ENCODE data around the gene CASK. TPM values are rescaled to one million over a fixed set of nuclear protein-coding genes. Genes with fewer than 3 reads are reported as not detected.
A peak's percentile ranks its signal among the peaks of the same experiment; 100 is the strongest.

CASK gene
- total RNA-seq, 2 donors from 2014 or later = 19.7 to 20.4 TPM

DNA sequence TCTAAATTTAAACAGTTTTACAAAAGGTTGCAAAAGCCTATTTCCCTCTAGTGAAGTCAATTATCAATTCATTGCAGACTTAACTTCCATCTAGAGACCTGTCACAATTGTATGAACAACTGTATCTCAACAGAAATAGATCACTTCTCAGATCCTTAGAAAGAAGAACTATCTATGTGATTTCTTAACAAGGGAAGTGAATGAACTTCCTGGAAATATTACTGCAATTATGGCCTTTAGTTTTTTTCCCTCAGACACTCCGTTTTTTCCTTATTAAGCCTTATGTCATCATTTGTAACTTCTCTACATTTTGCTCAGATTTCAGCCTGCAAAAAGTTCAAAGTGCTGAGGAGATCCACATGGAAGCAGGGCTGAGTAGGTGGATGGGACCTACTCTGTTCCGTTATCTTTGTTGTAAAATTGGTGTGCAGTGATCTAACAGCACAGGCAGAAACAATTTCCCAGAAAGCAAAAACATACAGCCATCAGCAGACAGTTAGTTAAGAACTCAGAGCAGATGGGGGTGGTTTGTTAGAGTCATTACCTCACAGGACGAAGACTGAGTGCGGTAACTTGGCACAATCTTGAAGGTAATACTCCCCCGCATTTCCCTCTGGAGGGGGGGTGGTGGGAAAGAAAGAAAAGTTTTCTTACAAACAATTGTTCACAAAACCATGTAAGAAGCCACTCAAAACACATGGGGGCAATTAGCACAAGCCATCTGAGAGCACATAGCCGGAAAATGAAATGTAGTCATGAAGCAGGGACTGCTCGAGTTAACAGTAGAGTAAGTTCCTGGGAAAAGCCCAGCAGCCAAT is 363.9 kb downstream of the CASK start:
- Histone ChIP-seq H3K36me3 (no peaks in the 10 kb centered on the region), H3K9me3 (no peaks in the 10 kb centered on the region), H3K4me1 (replicated peaks) (no peaks in the 10 kb centered on the region), H3K27ac (peak overlapping the region in 1 of 2 donors; percentile 13), H3K27me3 (replicated peaks; ENCODE audit: insufficient read depth) (no peaks in the 10 kb centered on the region), H3K4me3 (no peak overlapping the region)
- WGBS = 34% methylated on average over 7 of the region's 7 CpGs
- DNase-seq (ENCODE audit: low spot score) = no peak
- TF ChIP-seq, protein P1, sequence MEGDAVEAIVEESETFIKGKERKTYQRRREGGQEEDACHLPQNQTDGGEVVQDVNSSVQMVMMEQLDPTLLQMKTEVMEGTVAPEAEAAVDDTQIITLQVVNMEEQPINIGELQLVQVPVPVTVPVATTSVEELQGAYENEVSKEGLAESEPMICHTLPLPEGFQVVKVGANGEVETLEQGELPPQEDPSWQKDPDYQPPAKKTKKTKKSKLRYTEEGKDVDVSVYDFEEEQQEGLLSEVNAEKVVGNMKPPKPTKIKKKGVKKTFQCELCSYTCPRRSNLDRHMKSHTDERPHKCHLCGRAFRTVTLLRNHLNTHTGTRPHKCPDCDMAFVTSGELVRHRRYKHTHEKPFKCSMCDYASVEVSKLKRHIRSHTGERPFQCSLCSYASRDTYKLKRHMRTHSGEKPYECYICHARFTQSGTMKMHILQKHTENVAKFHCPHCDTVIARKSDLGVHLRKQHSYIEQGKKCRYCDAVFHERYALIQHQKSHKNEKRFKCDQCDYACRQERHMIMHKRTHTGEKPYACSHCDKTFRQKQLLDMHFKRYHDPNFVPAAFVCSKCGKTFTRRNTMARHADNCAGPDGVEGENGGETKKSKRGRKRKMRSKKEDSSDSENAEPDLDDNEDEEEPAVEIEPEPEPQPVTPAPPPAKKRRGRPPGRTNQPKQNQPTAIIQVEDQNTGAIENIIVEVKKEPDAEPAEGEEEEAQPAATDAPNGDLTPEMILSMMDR (IDR thresholded peaks at IDR 0.05) = no peak
- TF ChIP-seq POLR2A (IDR thresholded peaks at IDR 0.05) (no peak), POLR2AphosphoS5 (IDR thresholded peaks at IDR 0.05) (no peak)
- intact Hi-C loops (cut with DNase I) = no loop called here

DNA sequence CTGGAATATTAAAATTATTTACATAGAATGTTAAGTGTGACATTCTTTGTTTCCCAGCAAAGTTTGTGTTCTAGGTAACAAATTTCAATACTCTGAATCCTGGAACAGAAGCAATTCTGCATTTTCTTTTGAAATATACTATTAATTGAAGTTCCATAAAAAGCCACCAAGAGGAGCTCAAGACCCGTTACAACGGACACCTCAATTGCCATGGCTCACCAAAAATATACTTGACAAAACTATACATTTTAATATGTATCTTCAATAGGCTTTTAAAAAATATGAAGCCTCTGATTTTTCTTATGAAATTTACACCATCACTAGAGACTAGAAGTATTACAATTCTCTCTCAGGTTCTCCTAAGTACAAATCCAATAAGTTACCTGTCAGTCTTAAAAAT is 364.8 kb downstream of the CASK start:
- DNase-seq (ENCODE audit: low spot score) = no peak
- Histone ChIP-seq H3K27ac (no peak overlapping the region), H3K27me3 (replicated peaks; ENCODE audit: insufficient read depth) (no peaks in the 10 kb centered on the region), H3K4me1 (replicated peaks) (no peaks in the 10 kb centered on the region), H3K4me3 (no peak overlapping the region), H3K9me3 (no peaks in the 10 kb centered on the region), H3K36me3 (no peaks in the 10 kb centered on the region)
- intact Hi-C loops (cut with DNase I) = no loop called here
- WGBS = 17% methylated on average over 2 of the region's 2 CpGs
- TF ChIP-seq, protein P1 (IDR thresholded peaks at IDR 0.05) = peak in 1 of 4 experiments; percentile 43
- TF ChIP-seq POLR2AphosphoS5 (IDR thresholded peaks at IDR 0.05) (no peak), POLR2A (IDR thresholded peaks at IDR 0.05) (no peak)

GRCh38 chrX:41556958-41557357 is 366.4 kb downstream of the CASK start:
- Histone ChIP-seq H3K36me3 (no peaks in the 10 kb centered on the region), H3K9me3 (no peaks in the 10 kb centered on the region), H3K4me1 (replicated peaks) (no peaks in the 10 kb centered on the region), H3K27ac (no peak overlapping the region), H3K4me3 (no peak overlapping the region), H3K27me3 (replicated peaks; ENCODE audit: insufficient read depth) (no peaks in the 10 kb centered on the region)
- WGBS = 82% methylated on average over 2 of the region's 2 CpGs
- intact Hi-C loops (cut with DNase I) = no loop called here
- TF ChIP-seq, protein P1 (IDR thresholded peaks at IDR 0.05) = no peak
- no peak for TF ChIP-seq POLR2A (IDR thresholded peaks at IDR 0.05)
- no peak for TF ChIP-seq POLR2AphosphoS5 (IDR thresholded peaks at IDR 0.05)
- DNase-seq (ENCODE audit: low spot score) = no peak

- Histone ChIP-seq H3K27ac (no peak overlapping the region), H3K36me3 (no peaks in the 10 kb centered on the region), H3K9me3 (no peaks in the 10 kb centered on the region), H3K27me3 (replicated peaks; ENCODE audit: insufficient read depth) (no peaks in the 10 kb centered on the region), H3K4me1 (replicated peaks) (no peaks in the 10 kb centered on the region), H3K4me3 (no peak overlapping the region)
- intact Hi-C loops (cut with DNase I) = no loop called here
- no peak for DNase-seq (ENCODE audit: low spot score)
- TF ChIP-seq, protein P1 (IDR thresholded peaks at IDR 0.05) = no peak
- TF ChIP-seq POLR2A (IDR thresholded peaks at IDR 0.05) = no peak
- no peak for TF ChIP-seq POLR2AphosphoS5 (IDR thresholded peaks at IDR 0.05)
- WGBS = 61% methylated on average over 6 of the region's 6 CpGs
Measured at GRCh38 chrX:41553688-41554087, 369.7 kb downstream of the CASK start.

DNA sequence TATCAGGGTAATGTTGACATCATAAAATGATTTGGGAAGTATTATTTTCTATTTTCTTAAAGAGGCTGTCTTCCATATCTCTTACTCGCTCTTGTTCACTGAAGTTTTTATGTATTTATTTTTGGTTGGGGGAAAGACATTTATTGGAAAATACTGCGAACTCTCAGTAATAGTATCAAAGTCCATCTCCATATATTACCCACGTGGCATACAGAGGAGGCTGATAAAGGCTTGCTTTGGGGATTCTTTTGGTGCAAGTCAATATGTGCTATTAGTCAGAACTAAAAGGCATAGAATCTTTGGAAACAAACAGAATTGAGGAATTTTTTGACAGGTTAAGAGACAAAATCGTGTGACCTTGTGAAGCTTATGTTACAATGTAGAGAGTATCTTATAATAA is 374.9 kb downstream of the CASK start:
- H3K4me1 ChIP-seq (replicated peaks) = no peaks in the 10 kb centered on the region
- TF ChIP-seq POLR2A (IDR thresholded peaks at IDR 0.05) (no peak), POLR2AphosphoS5 (IDR thresholded peaks at IDR 0.05) (no peak)
- TF ChIP-seq, protein P1 (IDR thresholded peaks at IDR 0.05) = no peak
- H3K27ac ChIP-seq = no peak overlapping the region
- no peak overlapping the region for H3K4me3 ChIP-seq
- no peaks in the 10 kb centered on the region for H3K36me3 ChIP-seq
- DNase-seq (ENCODE audit: low spot score) = no peak
- no peaks in the 10 kb centered on the region for H3K27me3 ChIP-seq (replicated peaks; ENCODE audit: insufficient read depth)
- intact Hi-C loops (cut with DNase I) = no loop called here
- 78% methylated on average over 4 of the region's 4 CpGs for WGBS
- no peaks in the 10 kb centered on the region for H3K9me3 ChIP-seq

Measured in prostate gland (tissue), 2 donors.